SK-N-SH (cell line): ENCODE measurements around the gene HBG1. TPM values are rescaled to one million over a fixed set of nuclear protein-coding genes. Genes with fewer than 3 reads are reported as not detected.
"Not testable (repeated sequence)": the region's sequence is repeated elsewhere in the genome, so short reads cannot be mapped to it uniquely, and the experiment has no call there.

Experiments used
- CTCF ChIA-PET: fragments of 300-600, 350-600 bp; formaldehyde crosslinking; extraction: SDS; loops from one replicate; lab custom pipeline; 2021; lab: Yijun Ruan, JAX
- POLR2A ChIA-PET: fragments of 350-600 bp; sonication (Branson Sonifier 250); formaldehyde crosslinking; extraction: SDS; loops from one replicate; lab custom pipeline; 2020; ENCODE audit warnings: antibody characterized with exemption, inconsistent platforms; lab: Yijun Ruan, JAX
- DNase-seq: peaks from one replicate; pipeline ENCODE4 v3.0.0; 2012
- H2AFZ ChIP-seq: fragments of 200-600 bp; sonication (generic); 2 replicates; pipeline ENCODE4 v1.8.1; 2016; ENCODE audit warnings: antibody characterized with exemption, mild to moderate bottlenecking, low read depth
- H3F3A ChIP-seq: fragments of 200-600 bp; sonication (generic); replicated peaks from 2 replicates; pipeline ENCODE3; 2016; ENCODE audit warnings: antibody characterized with exemption, mild to moderate bottlenecking; ENCODE audit not compliant: insufficient read depth
- H3K27ac ChIP-seq, 2 experiments: fragments of 200-500 bp in 1 of 2; fragments of 200-600 bp in 1 of 2; sonication (Bioruptor generic) in 1 of 2; sonication (generic), shearing (Covaris generic) in 1 of 2; 2 replicates each; pipeline versions ENCODE4 v1.5.1 to v1.6.1; 2014 to 2016; ENCODE audit warnings: low read depth in 2 of 2, inconsistent platforms in 1 of 2, low read length in 1 of 2, mild to moderate bottlenecking in 1 of 2, mixed read lengths in 1 of 2
- H3K27me3 ChIP-seq: fragments of 200-600 bp; sonication (generic), shearing (Covaris generic); 2 replicates; pipeline ENCODE4 v1.6.1; 2016; ENCODE audit warnings: mixed run types; ENCODE audit not compliant: insufficient read depth
- H3K36me3 ChIP-seq, 2 experiments: fragments of 200-500 bp in 1 of 2; fragments of 200-600 bp in 1 of 2; sonication (Bioruptor generic) in 1 of 2; sonication (generic) in 1 of 2; replicated peaks in 1 of 2; 2 replicates each; pipeline versions ENCODE3 to v1.5.1; 2014 to 2016; ENCODE audit warnings: low read length in 1 of 2, mild to moderate bottlenecking in 1 of 2; ENCODE audit not compliant: insufficient read depth in 2 of 2, control insufficient read depth in 1 of 2
- H3K4me1 ChIP-seq, 2 experiments: fragments of 200-500 bp in 1 of 2; fragments of 200-600 bp in 1 of 2; sonication (Bioruptor generic) in 1 of 2; sonication (generic), shearing (Covaris generic) in 1 of 2; 2 replicates each; pipeline versions ENCODE4 v1.5.1 to v1.6.1; 2014 to 2016; ENCODE audit warnings: low read depth in 1 of 2, low read length in 1 of 2, mixed run types in 1 of 2; ENCODE audit not compliant: insufficient read depth in 2 of 2, control insufficient read depth in 1 of 2
- H3K4me2 ChIP-seq: fragments of 200-600 bp; sonication (generic), shearing (Covaris generic); 2 replicates; pipeline ENCODE4 v1.6.1; 2017; ENCODE audit warnings: mixed run types
- H3K4me3 ChIP-seq, 2 experiments: fragments of 200-500 bp in 1 of 2; fragments of 200-600 bp in 1 of 2; sonication (Bioruptor generic) in 1 of 2; sonication (generic), shearing (Covaris generic) in 1 of 2; 2 replicates each; pipeline versions ENCODE4 v1.5.1 to v1.8.1; 2014 to 2016; ENCODE audit warnings: low read depth in 2 of 2, inconsistent platforms in 1 of 2, low read length in 1 of 2, mild to moderate bottlenecking in 1 of 2, mixed read lengths in 1 of 2, moderate library complexity in 1 of 2
- H3K79me2 ChIP-seq: fragments of 200-600 bp; sonication (generic); 2 replicates; pipeline ENCODE4 v1.8.1; 2017; ENCODE audit warnings: mild to moderate bottlenecking; ENCODE audit not compliant: insufficient read depth
- H3K9ac ChIP-seq: fragments of 200-600 bp; sonication (generic); 2 replicates; pipeline ENCODE4 v1.6.1; 2017; ENCODE audit warnings: mixed run types
- H3K9me2 ChIP-seq: fragments of 200-600 bp; sonication (generic); 2 replicates; pipeline ENCODE4 v1.6.1; 2017; ENCODE audit warnings: mixed run types
- H3K9me3 ChIP-seq: fragments of 200-600 bp; sonication (generic); 2 replicates; pipeline ENCODE4 v1.6.1; 2017; ENCODE audit warnings: mixed run types, mild to moderate bottlenecking, moderate library complexity
- H4K20me1 ChIP-seq: fragments of 200-600 bp; sonication (generic); 2 replicates; pipeline ENCODE4 v1.6.1; 2017; ENCODE audit warnings: mild to moderate bottlenecking, mixed run types; ENCODE audit not compliant: insufficient read depth
- ELF1 ChIP-seq: IDR thresholded peaks from 2 replicates; pipeline ENCODE4 v1.4.0; 2012
- EP300 ChIP-seq, 2 experiments: IDR thresholded peaks; 2 replicates each; pipeline versions ENCODE4 v1.4.0 to v1.6.1; 2012; ENCODE audit warnings: borderline replicate concordance in 1 of 2, low read depth in 1 of 2, low read length in 1 of 2
- FOSL2 ChIP-seq: IDR thresholded peaks from 2 replicates; pipeline ENCODE4 v1.4.0; 2012; ENCODE audit warnings: low read depth, mild to moderate bottlenecking, moderate library complexity, borderline replicate concordance
- FOXJ3 ChIP-seq: sonication (generic); formaldehyde crosslinking; IDR thresholded peaks from 2 replicates; pipeline ENCODE4 v1.5.1; 2020; ENCODE audit warnings: mild to moderate bottlenecking, missing genetic modification reagents
- GABPA ChIP-seq: IDR thresholded peaks from 2 replicates; pipeline ENCODE4 v1.4.0; 2012; ENCODE audit warnings: low read depth, mild to moderate bottlenecking
- JUND ChIP-seq: IDR thresholded peaks from 2 replicates; pipeline ENCODE4 v1.4.0; 2012
- MEF2A ChIP-seq: IDR thresholded peaks from 2 replicates; pipeline ENCODE4 v1.4.0; 2012; ENCODE audit warnings: low read depth, borderline replicate concordance
- RFX5 ChIP-seq: IDR thresholded peaks from 2 replicates; pipeline ENCODE4 v1.6.1; 2012; ENCODE audit warnings: mild to moderate bottlenecking, improper control_type of control experiment, low read length
- SMC3 ChIP-seq: IDR thresholded peaks from 2 replicates; pipeline ENCODE4 v1.6.1; 2012; ENCODE audit warnings: low read depth, low read length, improper control_type of control experiment
- YY1 ChIP-seq: IDR thresholded peaks from 2 replicates; pipeline ENCODE4 v1.4.0; 2012; ENCODE audit warnings: low read depth, mild to moderate bottlenecking
- WGBS: methylation state at CpG from one replicate; pipeline ENCODE4 v1.1.6; 2017; ENCODE audit warnings: low lambda C conversion rate; 5-methylcytosine and 5-hydroxymethylcytosine counted together
- polyA plus RNA-seq, 3 experiments: library from polyadenylated mRNA; depleted of rRNA; stranded (reverse); fragments of >200 nt; gene quantifications; 2 replicates each; pipeline ENCODE4 v1.2.3, GENCODE V29; 2012
- TF ChIP-seq, protein P1 (sequence below): fragments of 150-350 bp; IDR thresholded peaks from 2 replicates; pipeline ENCODE4 v1.6.1; 2017; ENCODE audit warnings: antibody characterized with exemption, low read length, low read depth, borderline replicate concordance
- TF ChIP-seq, protein P2 (sequence below): IDR thresholded peaks from 2 replicates; pipeline ENCODE4 v1.4.0; 2012; ENCODE audit warnings: low read depth, borderline replicate concordance
- TF ChIP-seq, protein P3 (sequence below): fragments of 150-350 bp; IDR thresholded peaks from 2 replicates; pipeline ENCODE4 v1.6.1; 2016; ENCODE audit warnings: mild to moderate bottlenecking, low read depth, low read length
- TF ChIP-seq, protein P4 (sequence below): IDR thresholded peaks from 2 replicates; pipeline ENCODE4 v1.4.0; 2012; ENCODE audit warnings: low read depth, borderline replicate concordance

HBG1 gene
- polyA plus RNA-seq (2012; rRNA removed): not detected in 2 replicates
- polyA plus RNA-seq (2012; cell fraction: cytosol; rRNA removed): not detected in 2 replicates
- polyA plus RNA-seq (2012; cell fraction: nucleus; rRNA removed): 0.76 TPM in 1 of 2 replicates, not detected in the other

DNA sequence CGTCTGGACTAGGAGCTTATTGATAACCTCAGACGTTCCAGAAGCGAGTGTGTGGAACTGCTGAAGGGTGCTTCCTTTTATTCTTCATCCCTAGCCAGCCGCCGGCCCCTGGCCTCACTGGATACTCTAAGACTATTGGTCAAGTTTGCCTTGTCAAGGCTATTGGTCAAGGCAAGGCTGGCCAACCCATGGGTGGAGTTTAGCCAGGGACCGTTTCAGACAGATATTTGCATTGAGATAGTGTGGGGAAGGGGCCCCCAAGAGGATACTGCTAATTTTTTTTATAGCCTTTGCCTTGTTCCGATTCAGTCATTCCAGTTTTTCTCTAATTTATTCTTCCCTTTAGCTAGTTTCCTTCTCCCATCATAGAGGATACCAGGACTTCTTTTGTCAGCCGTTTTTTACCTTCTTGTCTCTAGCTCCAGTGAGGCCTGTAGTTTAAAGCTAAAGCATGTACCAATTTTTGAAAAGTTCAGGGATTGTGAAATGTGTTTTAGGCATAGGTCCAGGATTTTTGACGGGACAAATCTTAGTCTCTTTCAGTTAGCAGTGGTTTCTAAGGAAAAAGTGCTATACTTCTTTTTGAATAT lies at the start of gene HBG1:
TSS of gene HBG1 (minus strand) at position 51 of the 590 bp plus-strand sequence. CDS start 53 bp downstream, outside the sequence.
- H3K79me2 ChIP-seq, H3K4me2 ChIP-seq, H3K9me2 ChIP-seq, POLR2A ChIA-PET, DNase-seq, H3K4me1 ChIP-seq, CTCF ChIA-PET, H3K4me3 ChIP-seq, H4K20me1 ChIP-seq, H3K27ac ChIP-seq, H2AFZ ChIP-seq, H3F3A ChIP-seq, H3K9me3 ChIP-seq, H3K36me3 ChIP-seq, H3K27me3 ChIP-seq, H3K9ac ChIP-seq: not testable (repeated sequence)
- WGBS: 4% methylated on average over 3 of the region's 9 CpGs

DNA sequence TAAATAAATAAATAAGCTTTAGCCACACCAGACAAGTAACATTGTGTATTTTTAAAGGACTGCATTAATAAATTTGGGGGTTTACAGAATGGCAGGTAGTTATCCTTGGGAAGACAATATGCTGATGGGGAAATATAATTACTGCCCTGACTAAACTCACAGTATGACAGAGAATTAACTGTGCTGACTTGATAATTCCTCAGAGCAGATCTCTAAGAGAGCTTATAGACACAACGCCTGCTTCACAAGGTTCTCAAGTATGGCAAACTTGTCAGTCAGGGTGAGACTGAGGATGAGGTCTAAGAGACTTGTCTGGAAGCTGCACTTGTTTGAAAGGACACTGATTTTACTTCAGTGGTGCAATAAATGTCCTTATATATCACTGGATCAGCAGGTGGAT lies 48.8 kb upstream of the HBG1 start:
- POLR2A ChIA-PET: no interaction called here
- DNase-seq: no peak
- Histone ChIP-seq H3K27me3 (peaks cover 6% of the 10 kb centered on the region; the same call in 1 of the 2 replicates), H3K9me2 (no peaks in the 10 kb centered on the region), H3K36me3 (no peaks in the 10 kb centered on the region), H2AFZ (no peak overlapping the region), H3K4me3 (no peak overlapping the region), H4K20me1 (no peaks in the 10 kb centered on the region), H3K27ac (no peak overlapping the region), H3K4me2 (no peak overlapping the region), H3K9ac (no peak overlapping the region), H3K9me3 (no peaks in the 10 kb centered on the region), H3F3A (no peaks in the 10 kb centered on the region), H3K4me1 (no peaks in the 10 kb centered on the region), H3K79me2 (no peaks in the 10 kb centered on the region)
- 0% methylated on average over 1 of the region's 1 CpG for WGBS
- CTCF ChIA-PET: no interaction called here
- TF ChIP-seq, protein P1, sequence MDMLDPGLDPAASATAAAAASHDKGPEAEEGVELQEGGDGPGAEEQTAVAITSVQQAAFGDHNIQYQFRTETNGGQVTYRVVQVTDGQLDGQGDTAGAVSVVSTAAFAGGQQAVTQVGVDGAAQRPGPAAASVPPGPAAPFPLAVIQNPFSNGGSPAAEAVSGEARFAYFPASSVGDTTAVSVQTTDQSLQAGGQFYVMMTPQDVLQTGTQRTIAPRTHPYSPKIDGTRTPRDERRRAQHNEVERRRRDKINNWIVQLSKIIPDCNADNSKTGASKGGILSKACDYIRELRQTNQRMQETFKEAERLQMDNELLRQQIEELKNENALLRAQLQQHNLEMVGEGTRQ: no peak
- no peak for TF ChIP-seq ELF1
- TF ChIP-seq, protein P2, sequence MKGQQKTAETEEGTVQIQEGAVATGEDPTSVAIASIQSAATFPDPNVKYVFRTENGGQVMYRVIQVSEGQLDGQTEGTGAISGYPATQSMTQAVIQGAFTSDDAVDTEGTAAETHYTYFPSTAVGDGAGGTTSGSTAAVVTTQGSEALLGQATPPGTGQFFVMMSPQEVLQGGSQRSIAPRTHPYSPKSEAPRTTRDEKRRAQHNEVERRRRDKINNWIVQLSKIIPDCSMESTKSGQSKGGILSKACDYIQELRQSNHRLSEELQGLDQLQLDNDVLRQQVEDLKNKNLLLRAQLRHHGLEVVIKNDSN: no peak
- no peak for TF ChIP-seq JUND
- TF ChIP-seq GABPA: no peak
- TF ChIP-seq SMC3: no peak
- TF ChIP-seq, protein P3, sequence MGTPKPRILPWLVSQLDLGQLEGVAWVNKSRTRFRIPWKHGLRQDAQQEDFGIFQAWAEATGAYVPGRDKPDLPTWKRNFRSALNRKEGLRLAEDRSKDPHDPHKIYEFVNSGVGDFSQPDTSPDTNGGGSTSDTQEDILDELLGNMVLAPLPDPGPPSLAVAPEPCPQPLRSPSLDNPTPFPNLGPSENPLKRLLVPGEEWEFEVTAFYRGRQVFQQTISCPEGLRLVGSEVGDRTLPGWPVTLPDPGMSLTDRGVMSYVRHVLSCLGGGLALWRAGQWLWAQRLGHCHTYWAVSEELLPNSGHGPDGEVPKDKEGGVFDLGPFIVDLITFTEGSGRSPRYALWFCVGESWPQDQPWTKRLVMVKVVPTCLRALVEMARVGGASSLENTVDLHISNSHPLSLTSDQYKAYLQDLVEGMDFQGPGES: no peak
- TF ChIP-seq EP300 (IDR thresholded peaks at IDR 0.05; ENCODE audit: borderline replicate concordance in 1 of 2, low read depth in 1 of 2, low read length in 1 of 2): no peak
- TF ChIP-seq YY1: no peak
- TF ChIP-seq FOSL2: no peak
- TF ChIP-seq, protein P4, sequence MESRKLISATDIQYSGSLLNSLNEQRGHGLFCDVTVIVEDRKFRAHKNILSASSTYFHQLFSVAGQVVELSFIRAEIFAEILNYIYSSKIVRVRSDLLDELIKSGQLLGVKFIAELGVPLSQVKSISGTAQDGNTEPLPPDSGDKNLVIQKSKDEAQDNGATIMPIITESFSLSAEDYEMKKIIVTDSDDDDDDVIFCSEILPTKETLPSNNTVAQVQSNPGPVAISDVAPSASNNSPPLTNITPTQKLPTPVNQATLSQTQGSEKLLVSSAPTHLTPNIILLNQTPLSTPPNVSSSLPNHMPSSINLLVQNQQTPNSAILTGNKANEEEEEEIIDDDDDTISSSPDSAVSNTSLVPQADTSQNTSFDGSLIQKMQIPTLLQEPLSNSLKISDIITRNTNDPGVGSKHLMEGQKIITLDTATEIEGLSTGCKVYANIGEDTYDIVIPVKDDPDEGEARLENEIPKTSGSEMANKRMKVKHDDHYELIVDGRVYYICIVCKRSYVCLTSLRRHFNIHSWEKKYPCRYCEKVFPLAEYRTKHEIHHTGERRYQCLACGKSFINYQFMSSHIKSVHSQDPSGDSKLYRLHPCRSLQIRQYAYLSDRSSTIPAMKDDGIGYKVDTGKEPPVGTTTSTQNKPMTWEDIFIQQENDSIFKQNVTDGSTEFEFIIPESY: no peak
- no peak for TF ChIP-seq MEF2A
- no peak for TF ChIP-seq RFX5
- no peak for TF ChIP-seq FOXJ3 (CRISPR knock-in tag)
